ENCODE results near the gene KLK6. TPM values are rescaled to one million over a fixed set of nuclear protein-coding genes. Genes with fewer than 3 reads are reported as not detected.

Gene KLK6
- total and polyA plus RNA-seq, 2 experiments from 2014 or later: 0.30 to 2.5 TPM

- no peaks in the 10 kb centered on the region for H3K36me3 ChIP-seq
- DNase-seq (ENCODE audit: low read depth in 1 of 2, low spot score in 1 of 2): no peak
- peaks cover 67% of the 10 kb centered on the region for H3K27me3 ChIP-seq
- H3K9me3 ChIP-seq (ENCODE audit: low read depth): no peaks in the 10 kb centered on the region
- no peaks in the 10 kb centered on the region for H3K4me1 ChIP-seq (ENCODE audit: low read depth)
- no peak for TF ChIP-seq CTCF (IDR thresholded peaks at IDR 0.05; ENCODE audit: low read depth, low read length)
- H3K4me3 ChIP-seq: no peak overlapping the region
- no peak overlapping the region for H3K27ac ChIP-seq
Measured at GRCh38 chr19:51012661-51013190, 43.3 kb upstream of the KLK6 start.

GRCh38 chr19:51010066-51010795, 40.8 kb upstream of the KLK6 start:
- peaks cover 60% of the 10 kb centered on the region for H3K27me3 ChIP-seq
- no peaks in the 10 kb centered on the region for H3K36me3 ChIP-seq

GRCh38 chr19:51009061-51009891, 39.9 kb upstream of the KLK6 start:
- no peak for DNase-seq (ENCODE audit: low read depth in 1 of 2, low spot score in 1 of 2)

More at GRCh38 chr19:51010066-51010795, 40.8 kb upstream of the KLK6 start:
- TF ChIP-seq CTCF (IDR thresholded peaks at IDR 0.05; ENCODE audit: low read depth, low read length): no peak
- no peak for DNase-seq (ENCODE audit: low read depth in 1 of 2, low spot score in 1 of 2)
- H3K4me1 ChIP-seq (ENCODE audit: low read depth): no peaks in the 10 kb centered on the region
- no peaks in the 10 kb centered on the region for H3K9me3 ChIP-seq (ENCODE audit: low read depth)
- H3K27ac ChIP-seq: no peak overlapping the region
- no peak overlapping the region for H3K4me3 ChIP-seq

GRCh38 chr19:51007488-51007887, 38.1 kb upstream of the KLK6 start:
- Histone ChIP-seq H3K9me3 (ENCODE audit: low read depth) (no peaks in the 10 kb centered on the region), H3K27ac (no peak overlapping the region), H3K4me3 (no peak overlapping the region), H3K4me1 (ENCODE audit: low read depth) (no peaks in the 10 kb centered on the region), H3K27me3 (peaks cover 45% of the 10 kb centered on the region), H3K36me3 (no peaks in the 10 kb centered on the region)
- DNase-seq (ENCODE audit: low read depth in 1 of 2, low spot score in 1 of 2): no peak
- TF ChIP-seq CTCF (IDR thresholded peaks at IDR 0.05; ENCODE audit: low read depth, low read length): no peak

More at GRCh38 chr19:51009061-51009891, 39.9 kb upstream of the KLK6 start:
- Histone ChIP-seq H3K4me1 (ENCODE audit: low read depth) (no peaks in the 10 kb centered on the region), H3K9me3 (ENCODE audit: low read depth) (no peaks in the 10 kb centered on the region), H3K4me3 (no peak overlapping the region), H3K36me3 (no peaks in the 10 kb centered on the region), H3K27me3 (peaks cover 51% of the 10 kb centered on the region), H3K27ac (no peak overlapping the region)
- no peak for TF ChIP-seq CTCF (IDR thresholded peaks at IDR 0.05; ENCODE audit: low read depth, low read length)

GRCh38 chr19:51006406-51006805, 37.0 kb upstream of the KLK6 start:
- no peak overlapping the region for H3K4me3 ChIP-seq
- H3K36me3 ChIP-seq: no peaks in the 10 kb centered on the region
- no peak for DNase-seq (ENCODE audit: low read depth in 1 of 2, low spot score in 1 of 2)
- H3K27ac ChIP-seq: no peak overlapping the region
- H3K4me1 ChIP-seq (ENCODE audit: low read depth): no peaks in the 10 kb centered on the region
- H3K9me3 ChIP-seq (ENCODE audit: low read depth): no peaks in the 10 kb centered on the region
- no peak for TF ChIP-seq CTCF (IDR thresholded peaks at IDR 0.05; ENCODE audit: low read depth, low read length)
- peaks cover 45% of the 10 kb centered on the region for H3K27me3 ChIP-seq

All from cardiac muscle cell (in vitro differentiated cells and primary cell).